ENCODE data around the gene TRAF2.
A peak's percentile ranks its signal among the peaks of the same experiment; 100 is the strongest.

The TRAF2 gene

DNA sequence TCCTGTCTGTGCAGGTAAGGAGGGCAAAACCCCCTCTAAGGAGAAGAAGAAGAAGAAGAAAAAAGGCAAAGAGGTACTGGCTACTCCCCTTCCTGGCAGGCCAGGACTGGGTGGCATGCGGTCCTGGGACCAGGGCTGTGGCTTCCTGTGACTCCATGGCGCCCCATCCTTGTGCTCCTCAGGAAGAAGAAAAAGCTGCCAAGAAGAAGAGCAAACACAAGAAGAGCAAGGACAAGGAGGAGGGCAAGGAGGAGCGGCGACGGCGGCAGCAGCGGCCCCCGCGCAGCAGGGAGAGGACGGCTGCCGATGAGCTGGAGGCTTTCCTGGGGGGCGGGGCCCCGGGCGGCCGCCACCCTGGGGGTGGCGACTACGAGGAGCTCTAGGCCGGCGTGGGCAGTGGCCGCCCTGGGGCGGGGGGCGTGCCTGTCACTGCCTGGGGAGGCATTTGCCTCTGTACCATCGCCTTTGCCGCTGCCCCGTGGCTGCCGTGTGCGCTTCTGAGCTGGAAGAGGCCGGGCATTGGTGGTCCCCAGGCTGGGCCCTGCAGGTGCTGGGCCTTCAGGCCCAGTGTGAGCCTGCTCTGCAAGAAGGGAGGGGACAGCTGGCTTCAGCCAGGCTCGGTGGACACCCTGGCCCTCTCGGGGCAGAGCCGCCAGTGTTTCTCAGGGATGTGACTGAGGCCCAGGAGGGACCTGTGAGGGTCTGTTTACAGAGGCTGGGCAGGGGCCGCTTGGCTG, 46.0 kb upstream of the TRAF2 start:
- TF ChIP-seq RAD21 (IDR thresholded peaks at IDR 0.05; ENCODE audit: low read depth), result no peak
- no peak for TF ChIP-seq EGR1 (IDR thresholded peaks at IDR 0.05)
- no peak for TF ChIP-seq TEAD4 (IDR thresholded peaks at IDR 0.05)
- no peak for TF ChIP-seq TCF12 (IDR thresholded peaks at IDR 0.05; ENCODE audit: low read depth)
- no peak for TF ChIP-seq CREB1 (IDR thresholded peaks at IDR 0.05; ENCODE audit: low read depth)
- TF ChIP-seq, protein P1, sequence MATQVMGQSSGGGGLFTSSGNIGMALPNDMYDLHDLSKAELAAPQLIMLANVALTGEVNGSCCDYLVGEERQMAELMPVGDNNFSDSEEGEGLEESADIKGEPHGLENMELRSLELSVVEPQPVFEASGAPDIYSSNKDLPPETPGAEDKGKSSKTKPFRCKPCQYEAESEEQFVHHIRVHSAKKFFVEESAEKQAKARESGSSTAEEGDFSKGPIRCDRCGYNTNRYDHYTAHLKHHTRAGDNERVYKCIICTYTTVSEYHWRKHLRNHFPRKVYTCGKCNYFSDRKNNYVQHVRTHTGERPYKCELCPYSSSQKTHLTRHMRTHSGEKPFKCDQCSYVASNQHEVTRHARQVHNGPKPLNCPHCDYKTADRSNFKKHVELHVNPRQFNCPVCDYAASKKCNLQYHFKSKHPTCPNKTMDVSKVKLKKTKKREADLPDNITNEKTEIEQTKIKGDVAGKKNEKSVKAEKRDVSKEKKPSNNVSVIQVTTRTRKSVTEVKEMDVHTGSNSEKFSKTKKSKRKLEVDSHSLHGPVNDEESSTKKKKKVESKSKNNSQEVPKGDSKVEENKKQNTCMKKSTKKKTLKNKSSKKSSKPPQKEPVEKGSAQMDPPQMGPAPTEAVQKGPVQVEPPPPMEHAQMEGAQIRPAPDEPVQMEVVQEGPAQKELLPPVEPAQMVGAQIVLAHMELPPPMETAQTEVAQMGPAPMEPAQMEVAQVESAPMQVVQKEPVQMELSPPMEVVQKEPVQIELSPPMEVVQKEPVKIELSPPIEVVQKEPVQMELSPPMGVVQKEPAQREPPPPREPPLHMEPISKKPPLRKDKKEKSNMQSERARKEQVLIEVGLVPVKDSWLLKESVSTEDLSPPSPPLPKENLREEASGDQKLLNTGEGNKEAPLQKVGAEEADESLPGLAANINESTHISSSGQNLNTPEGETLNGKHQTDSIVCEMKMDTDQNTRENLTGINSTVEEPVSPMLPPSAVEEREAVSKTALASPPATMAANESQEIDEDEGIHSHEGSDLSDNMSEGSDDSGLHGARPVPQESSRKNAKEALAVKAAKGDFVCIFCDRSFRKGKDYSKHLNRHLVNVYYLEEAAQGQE (IDR thresholded peaks at IDR 0.05; ENCODE audit: low read depth), result no peak
- no peak for TF ChIP-seq ZBTB7A (IDR thresholded peaks at IDR 0.05; ENCODE audit: low read depth)
- TF ChIP-seq, protein P2, sequence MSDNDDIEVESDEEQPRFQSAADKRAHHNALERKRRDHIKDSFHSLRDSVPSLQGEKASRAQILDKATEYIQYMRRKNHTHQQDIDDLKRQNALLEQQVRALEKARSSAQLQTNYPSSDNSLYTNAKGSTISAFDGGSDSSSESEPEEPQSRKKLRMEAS (IDR thresholded peaks at IDR 0.05), result no peak
- TF ChIP-seq FOXM1 (IDR thresholded peaks at IDR 0.05; ENCODE audit: borderline replicate concordance, low read depth), result no peak

GRCh38 chr9:136840877-136841645, 45.3 kb upstream of the TRAF2 start:
- TF ChIP-seq CEBPB (IDR thresholded peaks at IDR 0.05) (no peak), TEAD4 (IDR thresholded peaks at IDR 0.05) (peak; percentile 86), FOXM1 (IDR thresholded peaks at IDR 0.05; ENCODE audit: borderline replicate concordance, low read depth) (no peak), NFIC (IDR thresholded peaks at IDR 0.05) (peak; percentile 60), CREB1 (IDR thresholded peaks at IDR 0.05; ENCODE audit: low read depth) (no peak), TCF12 (IDR thresholded peaks at IDR 0.05; ENCODE audit: low read depth) (peak; percentile 91), YY1 (IDR thresholded peaks at IDR 0.05; ENCODE audit: low read depth) (0 out of 2 replicates have a peak, but pooled peaks have one; percentile 7), ZBTB7A (IDR thresholded peaks at IDR 0.05; ENCODE audit: low read depth) (peak; percentile 55), EGR1 (IDR thresholded peaks at IDR 0.05) (peak; percentile 88), USF1 (IDR thresholded peaks at IDR 0.05) (0 out of 2 replicates have a peak, but pooled peaks have one; percentile 2), EP300 (IDR thresholded peaks at IDR 0.05; ENCODE audit: borderline replicate concordance) (peak; percentile 55), TAF1 (IDR thresholded peaks at IDR 0.05; ENCODE audit: low read depth) (0 out of 2 replicates have a peak, but pooled peaks have one; percentile 20), RAD21 (IDR thresholded peaks at IDR 0.05; ENCODE audit: low read depth) (peak; percentile 7; the same call in 1 of the 2 replicates)
- TF ChIP-seq, protein P1 (IDR thresholded peaks at IDR 0.05; ENCODE audit: low read depth), result no peak
- TF ChIP-seq, protein P2 (IDR thresholded peaks at IDR 0.05), result peak; percentile 83

DNA sequence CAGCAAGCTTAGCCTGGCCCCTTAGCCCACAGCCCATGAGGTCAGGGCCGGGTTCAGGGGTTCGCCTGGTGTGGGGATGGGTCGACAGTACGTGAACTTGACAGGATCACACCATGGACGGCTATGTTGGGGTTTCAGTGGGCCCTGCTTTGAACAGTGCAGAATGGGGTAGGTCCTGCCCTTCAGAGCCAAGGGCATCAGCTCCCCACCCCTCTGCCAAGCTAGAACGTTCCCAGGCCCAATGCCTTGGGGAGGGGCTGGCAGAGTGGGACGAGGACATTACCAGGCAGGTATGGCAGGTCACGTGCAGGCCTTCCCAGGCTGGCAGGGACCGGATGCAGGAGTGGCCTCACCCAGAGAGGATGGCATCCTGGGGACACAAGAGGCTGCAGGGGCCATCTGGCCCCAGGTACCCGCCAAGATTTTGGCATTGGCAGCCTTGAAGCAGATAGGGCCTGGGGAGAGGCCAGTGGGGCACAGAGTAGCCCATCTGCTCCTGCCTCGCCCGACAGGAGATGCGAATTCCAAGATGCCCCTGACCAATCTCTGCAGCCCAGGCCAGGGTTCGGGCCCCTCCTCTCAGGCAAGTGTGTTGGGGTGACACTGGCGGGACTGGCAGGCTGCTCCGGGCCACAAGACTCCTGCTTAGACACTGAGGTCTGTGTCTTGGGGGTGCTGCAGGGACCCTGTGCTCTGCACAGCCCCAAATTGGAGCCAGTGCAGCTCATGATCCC, 44.5 kb upstream of the TRAF2 start:
- TF ChIP-seq USF1 (IDR thresholded peaks at IDR 0.05), result peak; percentile 88

DNA sequence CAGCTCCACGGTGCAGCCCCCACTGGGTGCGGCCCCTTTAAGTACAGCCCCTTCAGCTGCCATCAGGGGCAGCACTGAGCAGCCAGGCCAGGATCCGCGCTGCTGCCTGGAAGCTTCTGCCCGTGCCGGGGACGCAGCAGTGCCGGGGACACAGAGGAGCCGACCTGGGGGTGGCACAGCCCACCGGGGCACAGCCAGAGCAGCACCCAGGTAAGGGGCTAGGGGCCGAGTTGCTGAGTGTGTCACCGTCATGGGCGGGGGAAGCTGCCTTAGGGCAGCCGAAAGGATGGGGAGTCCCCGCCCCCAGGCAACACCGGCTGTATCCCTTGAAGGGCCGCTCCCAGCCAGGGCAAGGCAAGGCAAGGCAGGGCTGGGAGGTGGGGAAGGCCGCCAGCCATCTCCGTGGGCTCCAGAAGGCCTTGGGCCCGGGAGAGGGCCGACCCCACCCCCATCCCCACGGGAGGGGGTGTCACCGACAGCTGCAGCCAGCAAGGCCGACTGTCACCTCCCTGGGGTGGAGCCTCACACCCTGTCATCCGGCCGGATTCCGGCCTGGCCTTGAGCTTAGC, 43.9 kb upstream of the TRAF2 start, which contains the start of gene AJM1:
AJM1 (plus strand) TSS at position 99 of the 569 bp plus-strand sequence. CDS start 1,937 bp downstream, outside the sequence.
- TF ChIP-seq RAD21 (IDR thresholded peaks at IDR 0.05; ENCODE audit: low read depth), result peak; percentile 38; the same call in 1 of the 2 replicates
- peak; percentile 77 for TF ChIP-seq ZBTB7A (IDR thresholded peaks at IDR 0.05; ENCODE audit: low read depth)
- TF ChIP-seq, protein P2 (IDR thresholded peaks at IDR 0.05), result peak; percentile 43; the same call in 1 of the 2 replicates

Measured in Ishikawa (cell line).